ENCODE data around the gene CDKAL1. TPM values are rescaled to one million over a fixed set of nuclear protein-coding genes. Genes with fewer than 3 reads are reported as not detected.

CDKAL1 gene
- total RNA-seq, 3 donors from 2014 or later: 13.0 to 27.2 (median 18.0) TPM

- H3K4me3 ChIP-seq: no peak overlapping the region
- H3K27me3 ChIP-seq: no peaks in the 10 kb centered on the region
- no peak for DNase-seq (ENCODE audit: low spot score in 2 of 2)
- H3K4me1 ChIP-seq: no peaks in the 10 kb centered on the region
- intact Hi-C loops (cut with DNase I; ENCODE audit: low total_unique reads): no loop called here
- H3K36me3 ChIP-seq: no peaks in the 10 kb centered on the region
- no peak overlapping the region for H3K27ac ChIP-seq
- TF ChIP-seq POLR2AphosphoS5 (IDR thresholded peaks at IDR 0.05): no peak
- no peak for TF ChIP-seq POLR2A (IDR thresholded peaks at IDR 0.05)
- TF ChIP-seq, protein P1, sequence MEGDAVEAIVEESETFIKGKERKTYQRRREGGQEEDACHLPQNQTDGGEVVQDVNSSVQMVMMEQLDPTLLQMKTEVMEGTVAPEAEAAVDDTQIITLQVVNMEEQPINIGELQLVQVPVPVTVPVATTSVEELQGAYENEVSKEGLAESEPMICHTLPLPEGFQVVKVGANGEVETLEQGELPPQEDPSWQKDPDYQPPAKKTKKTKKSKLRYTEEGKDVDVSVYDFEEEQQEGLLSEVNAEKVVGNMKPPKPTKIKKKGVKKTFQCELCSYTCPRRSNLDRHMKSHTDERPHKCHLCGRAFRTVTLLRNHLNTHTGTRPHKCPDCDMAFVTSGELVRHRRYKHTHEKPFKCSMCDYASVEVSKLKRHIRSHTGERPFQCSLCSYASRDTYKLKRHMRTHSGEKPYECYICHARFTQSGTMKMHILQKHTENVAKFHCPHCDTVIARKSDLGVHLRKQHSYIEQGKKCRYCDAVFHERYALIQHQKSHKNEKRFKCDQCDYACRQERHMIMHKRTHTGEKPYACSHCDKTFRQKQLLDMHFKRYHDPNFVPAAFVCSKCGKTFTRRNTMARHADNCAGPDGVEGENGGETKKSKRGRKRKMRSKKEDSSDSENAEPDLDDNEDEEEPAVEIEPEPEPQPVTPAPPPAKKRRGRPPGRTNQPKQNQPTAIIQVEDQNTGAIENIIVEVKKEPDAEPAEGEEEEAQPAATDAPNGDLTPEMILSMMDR (IDR thresholded peaks at IDR 0.05): no peak
- H3K9me3 ChIP-seq: no peaks in the 10 kb centered on the region
These were observed 172.8 kb downstream of the CDKAL1 start for GRCh38 chr6:20706939-20707485.

GRCh38 chr6:20707870-20708269, 173.6 kb downstream of the CDKAL1 start:
- TF ChIP-seq POLR2A (IDR thresholded peaks at IDR 0.05) (no peak), POLR2AphosphoS5 (IDR thresholded peaks at IDR 0.05) (no peak)
- TF ChIP-seq, protein P1 (IDR thresholded peaks at IDR 0.05): no peak
- intact Hi-C loops (cut with DNase I; ENCODE audit: low total_unique reads): no loop called here
- H3K36me3 ChIP-seq: no peaks in the 10 kb centered on the region
- no peak overlapping the region for H3K4me3 ChIP-seq
- no peaks in the 10 kb centered on the region for H3K27me3 ChIP-seq
- H3K27ac ChIP-seq: no peak overlapping the region
- no peaks in the 10 kb centered on the region for H3K4me1 ChIP-seq
- DNase-seq (ENCODE audit: low spot score in 2 of 2): no peak
- H3K9me3 ChIP-seq: no peaks in the 10 kb centered on the region

GRCh38 chr6:20708367-20709124, 174.3 kb downstream of the CDKAL1 start:
- no peak for DNase-seq (ENCODE audit: low spot score in 2 of 2)
- H3K9me3 ChIP-seq: no peaks in the 10 kb centered on the region
- no peaks in the 10 kb centered on the region for H3K36me3 ChIP-seq
- no peak overlapping the region for H3K27ac ChIP-seq
- intact Hi-C loops (cut with DNase I; ENCODE audit: low total_unique reads): no loop called here
- no peak for TF ChIP-seq POLR2AphosphoS5 (IDR thresholded peaks at IDR 0.05)
- no peak for TF ChIP-seq POLR2A (IDR thresholded peaks at IDR 0.05)
- TF ChIP-seq, protein P1 (IDR thresholded peaks at IDR 0.05): no peak
- H3K4me3 ChIP-seq: no peak overlapping the region
- no peaks in the 10 kb centered on the region for H3K4me1 ChIP-seq
- H3K27me3 ChIP-seq: no peaks in the 10 kb centered on the region

GRCh38 chr6:20709451-20709850, 175.2 kb downstream of the CDKAL1 start:
- Histone ChIP-seq H3K9me3 (no peaks in the 10 kb centered on the region), H3K27me3 (no peaks in the 10 kb centered on the region), H3K27ac (no peak overlapping the region), H3K4me1 (no peaks in the 10 kb centered on the region), H3K36me3 (no peaks in the 10 kb centered on the region), H3K4me3 (no peak overlapping the region)
- no peak for DNase-seq (ENCODE audit: low spot score in 2 of 2)
- TF ChIP-seq, protein P1 (IDR thresholded peaks at IDR 0.05): no peak
- no peak for TF ChIP-seq POLR2AphosphoS5 (IDR thresholded peaks at IDR 0.05)
- TF ChIP-seq POLR2A (IDR thresholded peaks at IDR 0.05): no peak
- intact Hi-C loops (cut with DNase I; ENCODE audit: low total_unique reads): no loop called here

DNA sequence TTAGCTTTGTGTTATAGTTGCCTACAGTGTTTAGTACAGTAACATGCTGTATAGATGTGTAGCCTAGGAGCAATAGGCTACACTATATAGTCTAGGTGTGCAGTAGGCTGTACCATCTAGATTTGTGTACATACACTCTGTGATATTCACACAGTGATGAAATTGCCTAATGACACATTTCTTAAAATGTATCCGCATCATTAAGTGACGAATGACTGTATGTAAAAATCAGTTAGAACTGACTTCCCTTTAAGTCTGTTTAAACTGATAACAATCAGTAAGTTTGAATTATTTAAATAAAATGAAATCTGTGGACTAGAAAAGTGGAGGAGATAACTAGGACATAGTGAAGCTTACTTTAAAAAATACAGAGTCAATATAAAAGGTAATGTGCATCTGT, 176.1 kb downstream of the CDKAL1 start:
- intact Hi-C loops (cut with DNase I; ENCODE audit: low total_unique reads): no loop called here
- TF ChIP-seq POLR2A (IDR thresholded peaks at IDR 0.05): no peak
- no peak for TF ChIP-seq POLR2AphosphoS5 (IDR thresholded peaks at IDR 0.05)
- TF ChIP-seq, protein P1 (IDR thresholded peaks at IDR 0.05): no peak
- Histone ChIP-seq H3K4me3 (no peak overlapping the region), H3K27ac (no peak overlapping the region), H3K4me1 (no peaks in the 10 kb centered on the region), H3K27me3 (no peaks in the 10 kb centered on the region), H3K36me3 (no peaks in the 10 kb centered on the region), H3K9me3 (no peaks in the 10 kb centered on the region)
- DNase-seq (ENCODE audit: low spot score in 2 of 2): no peak
